ENCODE measurements around the gene CMIP.

GRCh38 chr16:81692571-81692970 is 248.0 kb downstream of the CMIP start:
- TF ChIP-seq POLR2AphosphoS5 (IDR thresholded peaks at IDR 0.05) (no peak), CTCF (IDR thresholded peaks at IDR 0.05) (no peak), POLR2A (IDR thresholded peaks at IDR 0.05) (no peak)

All from transverse colon (tissue), 4 donors.